ENCODE data around the gene SH3BP4. TPM values are rescaled to one million over a fixed set of nuclear protein-coding genes. Genes with fewer than 3 reads are reported as not detected.

The SH3BP4 gene
- total and polyA plus RNA-seq, 2 donors (not counting 1 experiment from before 2014, with no cell fraction given): 1.00 to 1.3 TPM

- H3K4me2 ChIP-seq (replicated peaks; ENCODE audit: low read depth, low read length, poor library complexity, severe bottlenecking): no peak overlapping the region
- H3K27ac Mint-ChIP-seq: no peak overlapping the region
- H3K27me3 ChIP-seq (replicated peaks in 1 of 4; ENCODE audit: control extremely low read depth in 1 of 4, control insufficient read depth in 3 of 4, insufficient read depth in 4 of 4, low read length in 3 of 4): peaks cover 0 to 5% (median 0%) of the 10 kb centered on the region in 4 experiments
- H3K4me1 Mint-ChIP-seq: no peaks in the 10 kb centered on the region
- TF ChIP-seq EZH2 (IDR thresholded peaks at IDR 0.05; ENCODE audit: borderline replicate concordance, insufficient read depth, low read depth, low read length, poor library complexity, severe bottlenecking): no peak
- TF ChIP-seq, protein P1, sequence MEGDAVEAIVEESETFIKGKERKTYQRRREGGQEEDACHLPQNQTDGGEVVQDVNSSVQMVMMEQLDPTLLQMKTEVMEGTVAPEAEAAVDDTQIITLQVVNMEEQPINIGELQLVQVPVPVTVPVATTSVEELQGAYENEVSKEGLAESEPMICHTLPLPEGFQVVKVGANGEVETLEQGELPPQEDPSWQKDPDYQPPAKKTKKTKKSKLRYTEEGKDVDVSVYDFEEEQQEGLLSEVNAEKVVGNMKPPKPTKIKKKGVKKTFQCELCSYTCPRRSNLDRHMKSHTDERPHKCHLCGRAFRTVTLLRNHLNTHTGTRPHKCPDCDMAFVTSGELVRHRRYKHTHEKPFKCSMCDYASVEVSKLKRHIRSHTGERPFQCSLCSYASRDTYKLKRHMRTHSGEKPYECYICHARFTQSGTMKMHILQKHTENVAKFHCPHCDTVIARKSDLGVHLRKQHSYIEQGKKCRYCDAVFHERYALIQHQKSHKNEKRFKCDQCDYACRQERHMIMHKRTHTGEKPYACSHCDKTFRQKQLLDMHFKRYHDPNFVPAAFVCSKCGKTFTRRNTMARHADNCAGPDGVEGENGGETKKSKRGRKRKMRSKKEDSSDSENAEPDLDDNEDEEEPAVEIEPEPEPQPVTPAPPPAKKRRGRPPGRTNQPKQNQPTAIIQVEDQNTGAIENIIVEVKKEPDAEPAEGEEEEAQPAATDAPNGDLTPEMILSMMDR (IDR thresholded peaks at IDR 0.05): no peak
- no peak for ATAC-seq (ENCODE audit: low read depth)
- H3K79me2 ChIP-seq (ENCODE audit: control insufficient read depth, insufficient read depth, low read length): no peaks in the 10 kb centered on the region
- ChIA-PET CTCF (no interaction called here), POLR2A (no interaction called here)
- H3K4me3 ChIP-seq (ENCODE audit: control extremely low read depth in 1 of 5, extremely low read depth in 1 of 5, insufficient read depth in 1 of 5, low read depth in 2 of 5, low read length in 4 of 5): no peak overlapping the region
- peaks cover 14% of the 10 kb centered on the region for H3K27me3 Mint-ChIP-seq
- no peak overlapping the region for H2AFZ ChIP-seq (ENCODE audit: insufficient read depth, low read depth, low read length, poor library complexity, severe bottlenecking)
- WGBS (ENCODE audit: insufficient coverage): 67% methylated on average over 9 of the region's 14 CpGs
- H3K9me3 ChIP-seq (ENCODE audit: control extremely low read depth in 1 of 3, control insufficient read depth in 2 of 3, insufficient read depth in 1 of 3, low read length in 2 of 3): peaks cover 0 to 6% (median 4%) of the 10 kb centered on the region in 3 donors
- H3K9ac ChIP-seq (ENCODE audit: low read length): no peak overlapping the region
- H3K36me3 ChIP-seq (replicated peaks in 1 of 2; ENCODE audit: control extremely low read depth in 1 of 2, control insufficient read depth in 1 of 2, extremely low read depth in 1 of 2, insufficient read depth in 2 of 2, low read length in 1 of 2): no peaks in the 10 kb centered on the region
- H3K27ac ChIP-seq (ENCODE audit: low read length in 2 of 2): no peak overlapping the region
- no peak for DNase-seq
- H3K4me3 Mint-ChIP-seq: no peak overlapping the region
- H3K9me3 Mint-ChIP-seq (ENCODE audit: insufficient read depth): no peaks in the 10 kb centered on the region
- peaks cover 0 to 11% of the 10 kb centered on the region in 2 donors for H3K4me1 ChIP-seq (ENCODE audit: control insufficient read depth in 2 of 2, insufficient read depth in 2 of 2, low read length in 2 of 2)
- intact Hi-C loops (cut with micrococcal nuclease): no loop called here
- H4K20me1 ChIP-seq (ENCODE audit: control insufficient read depth, insufficient read depth, low read length, poor library complexity, severe bottlenecking): no peaks in the 10 kb centered on the region
Measured at GRCh38 chr2:234980451-234981187, 28.8 kb downstream of the SH3BP4 start.
